Bronchial epithelial cell (primary cell): ENCODE results near the gene CTPS2. TPM values are rescaled to one million over a fixed set of nuclear protein-coding genes. Genes with fewer than 3 reads are reported as not detected.
"Not testable (repeated sequence)": the region's sequence is repeated elsewhere in the genome, so short reads cannot be mapped to it uniquely, and the experiment has no call there.

ENCODE experiments used
- DNase-seq: peaks from one replicate; pipeline ENCODE4 v3.0.0-alpha.2; 2010; ENCODE audit warnings: low read depth
- FAIRE-seq: peaks from 2 replicates; lab custom pipeline; 2011; peaks lifted over from hg19 to GRCh38; lab: Jason Lieb, UNC
- H3K27me3 ChIP-seq: 2 replicates; pipeline ENCODE4 v1.5.1; 2011; ENCODE audit warnings: low read length; ENCODE audit not compliant: control insufficient read depth, insufficient read depth
- H3K36me3 ChIP-seq: 2 replicates; pipeline ENCODE4 v1.5.1; 2011; ENCODE audit warnings: low read length; ENCODE audit not compliant: control insufficient read depth, insufficient read depth
- H3K4me3 ChIP-seq: 2 replicates; pipeline ENCODE4 v1.5.1; 2011; ENCODE audit warnings: mild to moderate bottlenecking, low read depth, low read length, control low read depth
- total RNA-seq: library from RNA; depleted of rRNA; stranded (reverse); fragments of >200 nt; gene quantifications from 2 replicates; pipeline ENCODE4 v1.2.1, GENCODE V29; 2014
- TF ChIP-seq, protein P1 (sequence below): IDR thresholded peaks from 2 replicates; pipeline ENCODE4 v1.5.1; 2011; ENCODE audit warnings: mild to moderate bottlenecking, moderate library complexity, low read length, control low read depth, inconsistent platforms; ENCODE audit not compliant: insufficient read depth, severe bottlenecking

CTPS2 gene
- total RNA-seq, 1 donor from 2014 or later: 5.8 TPM

DNA sequence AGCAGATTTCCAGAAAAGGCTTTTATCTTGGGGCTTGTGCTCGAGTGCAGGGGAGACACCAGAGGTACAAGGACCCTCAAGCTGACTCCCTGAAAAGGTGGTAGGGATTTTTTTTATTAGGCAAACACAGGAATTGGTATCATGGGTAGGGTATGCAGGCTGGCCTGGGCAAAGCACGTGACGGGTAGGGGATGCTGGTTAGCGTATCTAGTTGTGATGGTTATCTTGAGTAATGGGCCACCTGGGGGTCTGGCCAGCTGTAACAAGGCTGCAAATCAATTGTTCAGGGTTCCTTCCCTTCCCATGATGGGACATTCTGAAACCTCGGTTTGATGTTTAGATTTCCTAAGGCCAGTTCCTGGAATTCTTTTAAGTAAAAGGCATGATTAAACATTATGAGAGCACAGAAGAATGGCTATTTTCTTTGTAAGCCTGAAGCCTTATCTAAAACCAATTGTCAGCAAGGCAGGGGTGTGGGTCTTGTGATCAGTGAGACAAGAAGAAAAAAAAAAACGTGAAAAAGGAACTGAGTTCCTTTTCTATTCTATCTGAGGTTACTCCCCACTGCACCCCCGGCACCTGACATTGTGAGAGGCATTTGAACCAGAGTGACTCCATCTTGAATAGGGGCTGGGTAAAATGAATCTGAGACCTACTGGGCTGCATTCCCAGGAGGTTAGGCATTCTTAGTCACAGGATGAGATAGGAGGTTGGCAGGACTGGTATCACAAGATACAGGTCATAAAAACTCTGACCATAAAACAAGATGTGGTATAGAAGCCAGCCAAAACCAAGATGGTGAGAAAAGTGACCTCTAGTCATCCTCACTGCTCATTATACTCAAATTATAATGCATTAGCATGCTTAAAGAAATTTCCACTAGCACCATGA is 126.7 kb downstream of the CTPS2 start:
- no peak for DNase-seq
- no peaks in the 10 kb centered on the region for H3K36me3 ChIP-seq
- TF ChIP-seq, protein P1, sequence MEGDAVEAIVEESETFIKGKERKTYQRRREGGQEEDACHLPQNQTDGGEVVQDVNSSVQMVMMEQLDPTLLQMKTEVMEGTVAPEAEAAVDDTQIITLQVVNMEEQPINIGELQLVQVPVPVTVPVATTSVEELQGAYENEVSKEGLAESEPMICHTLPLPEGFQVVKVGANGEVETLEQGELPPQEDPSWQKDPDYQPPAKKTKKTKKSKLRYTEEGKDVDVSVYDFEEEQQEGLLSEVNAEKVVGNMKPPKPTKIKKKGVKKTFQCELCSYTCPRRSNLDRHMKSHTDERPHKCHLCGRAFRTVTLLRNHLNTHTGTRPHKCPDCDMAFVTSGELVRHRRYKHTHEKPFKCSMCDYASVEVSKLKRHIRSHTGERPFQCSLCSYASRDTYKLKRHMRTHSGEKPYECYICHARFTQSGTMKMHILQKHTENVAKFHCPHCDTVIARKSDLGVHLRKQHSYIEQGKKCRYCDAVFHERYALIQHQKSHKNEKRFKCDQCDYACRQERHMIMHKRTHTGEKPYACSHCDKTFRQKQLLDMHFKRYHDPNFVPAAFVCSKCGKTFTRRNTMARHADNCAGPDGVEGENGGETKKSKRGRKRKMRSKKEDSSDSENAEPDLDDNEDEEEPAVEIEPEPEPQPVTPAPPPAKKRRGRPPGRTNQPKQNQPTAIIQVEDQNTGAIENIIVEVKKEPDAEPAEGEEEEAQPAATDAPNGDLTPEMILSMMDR: no peak

DNA sequence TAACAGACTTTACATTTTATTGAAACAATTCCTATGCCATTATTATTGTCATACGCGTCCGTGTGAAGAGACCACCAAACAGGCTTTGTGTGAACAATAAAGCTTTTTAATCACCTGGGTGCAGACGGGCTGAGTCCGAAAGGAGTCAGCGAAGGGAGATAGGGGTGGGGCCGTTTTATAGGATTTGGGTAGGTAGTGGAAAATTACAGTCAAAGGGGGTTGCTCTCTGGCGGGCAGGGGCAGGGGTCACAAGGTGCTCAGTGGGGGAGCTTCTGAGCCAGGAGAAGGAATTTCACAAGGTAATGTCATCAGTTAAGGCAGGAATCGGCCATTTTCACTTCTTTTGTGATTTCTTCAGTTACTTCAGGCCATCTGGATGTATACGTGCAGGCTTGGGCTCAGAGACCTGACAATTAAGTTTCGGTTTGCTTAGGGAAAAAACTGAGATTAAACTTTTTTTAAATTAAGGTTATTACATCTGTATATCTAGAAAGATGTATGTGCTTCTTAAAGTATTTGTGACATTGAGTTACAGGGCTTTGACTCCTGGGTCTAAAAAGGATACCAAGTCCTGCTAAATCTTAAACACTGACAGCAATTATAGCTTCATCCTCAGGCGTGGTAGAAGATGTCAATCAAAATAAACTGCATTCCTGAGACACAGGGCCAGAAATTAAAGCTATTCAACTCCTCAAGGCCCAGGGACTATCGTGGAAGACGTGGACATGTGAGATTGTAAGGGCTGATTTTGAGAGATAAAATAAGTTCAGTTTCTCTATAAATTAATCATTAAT is 132.3 kb downstream of the CTPS2 start:
- not testable (repeated sequence) for H3K4me3 ChIP-seq, FAIRE-seq, H3K36me3 ChIP-seq, DNase-seq, H3K27me3 ChIP-seq

More for the DNA sequence above, 126.7 kb downstream of the CTPS2 start:
- no peak for FAIRE-seq
- H3K4me3 ChIP-seq: no peak overlapping the region
- no peaks in the 10 kb centered on the region for H3K27me3 ChIP-seq

DNA sequence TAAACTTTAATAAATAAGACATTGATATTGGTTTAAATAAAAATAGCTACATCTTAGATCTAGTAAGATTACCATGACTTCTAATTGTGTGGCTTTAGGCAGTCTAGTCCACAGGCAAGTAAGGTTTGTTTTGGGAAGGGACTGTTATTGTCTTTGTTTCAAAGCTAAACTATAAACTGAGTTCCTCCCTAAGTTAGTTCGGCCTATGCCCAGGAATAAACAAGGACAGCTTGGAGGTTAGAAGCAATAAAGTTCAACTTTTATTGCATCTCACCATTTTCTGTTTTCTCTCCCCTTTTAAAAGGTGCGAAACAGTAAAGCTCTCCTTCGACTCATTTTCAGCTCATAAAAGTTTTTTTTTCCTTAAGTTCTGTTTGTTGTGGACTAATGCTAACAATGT is 133.0 kb downstream of the CTPS2 start:
- no peak for DNase-seq
- no peaks in the 10 kb centered on the region for H3K27me3 ChIP-seq
- no peaks in the 10 kb centered on the region for H3K36me3 ChIP-seq
- H3K4me3 ChIP-seq: no peak overlapping the region
- TF ChIP-seq, protein P1: no peak
- no peak for FAIRE-seq

DNA sequence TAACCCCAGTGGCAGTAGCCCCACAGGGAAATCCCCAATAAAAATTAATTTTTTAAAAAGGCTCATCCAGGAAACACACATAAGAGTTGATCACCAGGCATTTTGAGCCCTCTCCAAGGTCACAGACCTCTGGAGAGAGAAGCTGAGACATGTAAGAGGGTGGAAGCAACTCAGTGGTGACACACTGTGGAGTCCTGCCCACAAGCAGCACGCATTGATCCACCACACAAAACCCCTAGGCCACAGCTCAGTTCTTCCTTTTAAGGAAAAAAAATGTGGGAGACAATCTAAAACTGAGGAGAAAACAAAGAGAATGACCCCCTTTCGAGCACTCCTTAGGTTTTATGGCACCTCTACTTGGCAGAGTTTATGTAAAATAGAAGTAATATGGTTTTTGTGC is 134.3 kb downstream of the CTPS2 start:
- no peak for FAIRE-seq
- peak; percentile 42 for DNase-seq
- TF ChIP-seq, protein P1: no peak
- H3K4me3 ChIP-seq: no peak overlapping the region
- H3K36me3 ChIP-seq: no peaks in the 10 kb centered on the region
- H3K27me3 ChIP-seq: no peaks in the 10 kb centered on the region

DNA sequence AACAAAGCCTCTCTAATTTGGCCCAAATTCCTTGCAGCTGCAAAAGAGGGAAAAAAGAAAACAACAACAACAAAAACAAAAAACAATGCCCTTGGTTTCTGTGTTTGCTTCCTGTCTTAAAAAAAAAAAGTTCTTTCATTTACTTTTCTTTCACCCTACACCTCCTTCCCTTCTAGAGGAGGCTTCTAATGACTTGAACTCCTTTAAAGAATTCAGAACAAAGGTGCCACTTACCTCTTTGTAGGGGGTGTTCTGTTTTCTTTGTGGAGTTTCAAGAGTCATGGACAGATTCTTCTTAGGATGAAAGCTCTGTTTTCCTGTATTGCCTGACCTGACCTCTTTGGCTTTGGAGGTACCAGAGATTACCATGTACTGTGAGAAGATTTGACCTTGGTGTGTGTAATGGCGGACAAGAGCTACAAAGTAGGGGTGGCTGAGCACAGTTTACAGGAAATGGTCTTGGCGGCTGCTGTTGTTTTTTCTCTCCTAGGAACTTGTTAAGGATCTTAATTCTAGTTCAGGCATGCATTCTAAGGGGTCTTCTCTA is 134.9 kb downstream of the CTPS2 start:
- no peak for FAIRE-seq

DNA sequence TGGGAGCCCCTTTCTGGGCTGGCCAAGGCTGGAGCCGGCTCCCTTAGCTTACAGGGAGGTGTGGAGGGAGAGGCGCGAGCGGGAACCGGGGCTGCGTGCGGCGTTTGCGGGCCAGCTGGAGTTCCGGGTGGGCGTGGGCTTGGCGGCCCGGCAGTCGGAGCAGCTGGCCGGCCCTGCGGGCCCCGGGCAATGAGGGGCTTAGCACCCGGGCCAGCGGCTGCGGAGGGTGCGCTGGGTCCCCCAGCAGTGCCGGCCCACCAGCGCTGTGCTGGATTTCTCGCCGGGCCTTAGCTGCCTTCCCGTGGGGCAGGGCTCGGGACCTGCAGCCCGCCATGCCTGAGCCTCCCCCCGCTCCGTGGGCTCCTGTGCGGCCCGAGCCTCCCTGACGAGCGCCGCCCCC is 137.1 kb downstream of the CTPS2 start:
- H3K36me3 ChIP-seq, DNase-seq, FAIRE-seq, H3K4me3 ChIP-seq, H3K27me3 ChIP-seq: not testable (repeated sequence)

More for the DNA sequence above, 134.9 kb downstream of the CTPS2 start:
- Histone ChIP-seq H3K36me3 (no peaks in the 10 kb centered on the region), H3K27me3 (no peaks in the 10 kb centered on the region), H3K4me3 (no peak overlapping the region)
- TF ChIP-seq, protein P1: no peak
- no peak for DNase-seq
